Measurements from ENCODE around the gene CORO1A.

DNA sequence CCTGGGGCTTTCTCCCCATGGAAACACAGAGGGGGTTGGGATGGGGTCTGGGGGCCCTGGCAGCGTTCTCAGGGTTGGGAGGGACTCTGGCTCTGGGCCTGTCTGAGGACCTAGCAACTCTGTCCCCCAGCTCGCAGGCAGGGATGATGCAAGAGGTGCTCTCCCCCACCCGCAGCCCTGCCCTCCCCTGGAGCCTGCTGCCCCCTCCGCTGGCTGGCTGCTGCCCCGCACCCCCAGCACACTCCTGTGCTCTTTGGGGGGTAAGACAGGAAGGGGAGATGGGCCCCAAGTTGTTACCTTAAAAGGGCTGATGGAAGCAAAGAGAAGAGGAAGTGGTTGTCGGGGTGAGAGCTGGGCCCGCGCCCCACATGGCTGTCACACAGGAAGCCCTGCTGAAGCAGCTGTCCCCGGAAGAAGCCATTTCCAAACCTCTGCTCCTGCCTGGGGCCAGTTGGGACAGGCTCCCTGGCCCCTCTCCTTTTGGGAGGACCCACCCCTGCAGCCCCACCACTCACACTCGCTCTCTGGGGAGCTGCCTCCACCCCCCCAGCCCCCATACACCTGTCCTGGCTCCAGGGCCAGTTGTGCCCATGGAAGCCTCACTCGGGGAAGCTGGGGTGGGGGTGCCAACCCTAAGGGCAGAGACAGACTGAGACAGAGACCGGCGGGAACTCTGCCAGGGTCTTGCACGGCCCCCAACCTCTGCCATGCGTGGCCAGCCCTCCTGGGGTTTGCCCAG, 2.5 kb downstream of the CORO1A start:
- TF ChIP-seq, protein P1, sequence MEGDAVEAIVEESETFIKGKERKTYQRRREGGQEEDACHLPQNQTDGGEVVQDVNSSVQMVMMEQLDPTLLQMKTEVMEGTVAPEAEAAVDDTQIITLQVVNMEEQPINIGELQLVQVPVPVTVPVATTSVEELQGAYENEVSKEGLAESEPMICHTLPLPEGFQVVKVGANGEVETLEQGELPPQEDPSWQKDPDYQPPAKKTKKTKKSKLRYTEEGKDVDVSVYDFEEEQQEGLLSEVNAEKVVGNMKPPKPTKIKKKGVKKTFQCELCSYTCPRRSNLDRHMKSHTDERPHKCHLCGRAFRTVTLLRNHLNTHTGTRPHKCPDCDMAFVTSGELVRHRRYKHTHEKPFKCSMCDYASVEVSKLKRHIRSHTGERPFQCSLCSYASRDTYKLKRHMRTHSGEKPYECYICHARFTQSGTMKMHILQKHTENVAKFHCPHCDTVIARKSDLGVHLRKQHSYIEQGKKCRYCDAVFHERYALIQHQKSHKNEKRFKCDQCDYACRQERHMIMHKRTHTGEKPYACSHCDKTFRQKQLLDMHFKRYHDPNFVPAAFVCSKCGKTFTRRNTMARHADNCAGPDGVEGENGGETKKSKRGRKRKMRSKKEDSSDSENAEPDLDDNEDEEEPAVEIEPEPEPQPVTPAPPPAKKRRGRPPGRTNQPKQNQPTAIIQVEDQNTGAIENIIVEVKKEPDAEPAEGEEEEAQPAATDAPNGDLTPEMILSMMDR (IDR thresholded peaks at IDR 0.05; ENCODE audit: insufficient read depth, low read depth, low read length), result no peak
- no peak for TF ChIP-seq EZH2 (IDR thresholded peaks at IDR 0.05; ENCODE audit: insufficient read depth, low read length)
